ENCODE data around the gene CYP4A11. TPM values are rescaled to one million over a fixed set of nuclear protein-coding genes. Genes with fewer than 3 reads are reported as not detected.
"Not testable (repeated sequence)": the region's sequence is repeated elsewhere in the genome, so short reads cannot be mapped to it uniquely, and the experiment has no call there.

CYP4A11 gene
- polyA plus RNA-seq, 3 donors, result not detected

DNA sequence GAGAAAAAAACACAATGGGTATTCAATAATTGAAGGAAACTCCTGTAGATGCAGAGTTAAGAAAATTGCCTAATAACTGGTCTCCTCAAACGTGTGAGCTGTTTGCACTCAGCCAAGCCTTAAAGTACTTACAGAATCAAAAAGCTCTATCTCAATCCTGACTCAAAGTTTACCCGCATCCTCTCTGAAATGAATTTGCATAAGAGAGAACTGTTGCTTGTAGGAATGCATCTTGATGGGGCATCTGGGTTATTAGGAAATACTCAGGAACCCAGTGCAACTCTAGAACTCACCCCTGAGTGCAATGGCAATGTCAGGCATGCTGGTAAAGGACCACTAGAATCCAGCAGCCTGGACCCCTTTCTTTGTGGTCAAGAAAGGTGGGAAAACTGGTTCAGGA, 12.6 kb upstream of the CYP4A11 start:
- H3K36me3 ChIP-seq (replicated peaks in 1 of 2; ENCODE audit: control insufficient read depth in 1 of 2, insufficient read depth in 2 of 2, low read length in 2 of 2); H3K4me1 ChIP-seq (ENCODE audit: control insufficient read depth in 1 of 2, insufficient read depth in 2 of 2, low read length in 2 of 2); H3K9me3 ChIP-seq (replicated peaks in 1 of 2; ENCODE audit: control insufficient read depth in 1 of 2, insufficient read depth in 1 of 2, low read length in 2 of 2); H3K4me3 ChIP-seq (replicated peaks in 1 of 3; ENCODE audit: low read depth in 2 of 3, low read length in 3 of 3); H3K27me3 ChIP-seq (ENCODE audit: control insufficient read depth in 2 of 2, insufficient read depth in 2 of 2, low read length in 2 of 2); H3K4me2 ChIP-seq (replicated peaks; ENCODE audit: extremely low read depth, low read length, poor library complexity, severe bottlenecking); H3K4me1 Mint-ChIP-seq; H3K4me3 Mint-ChIP-seq; DNase-seq; intact Hi-C loops (cut with micrococcal nuclease); H3K9ac ChIP-seq (ENCODE audit: insufficient read depth, low read length, poor library complexity, severe bottlenecking); H3K79me2 ChIP-seq (ENCODE audit: insufficient read depth, low read length); H2AFZ ChIP-seq (ENCODE audit: insufficient read depth, low read depth, low read length, poor library complexity, severe bottlenecking); H4K20me1 ChIP-seq (ENCODE audit: insufficient read depth, low read length); H3K36me3 Mint-ChIP-seq; H3K27ac ChIP-seq (ENCODE audit: low read depth in 1 of 2, low read length in 2 of 2); H3K9me3 Mint-ChIP-seq; H3K27me3 Mint-ChIP-seq (ENCODE audit: low read depth in 3 of 3); H3K27ac Mint-ChIP-seq: not testable (repeated sequence)
- WGBS (ENCODE audit: insufficient coverage), result no CpG with 5 or more reads among the region's 2 CpGs

DNA sequence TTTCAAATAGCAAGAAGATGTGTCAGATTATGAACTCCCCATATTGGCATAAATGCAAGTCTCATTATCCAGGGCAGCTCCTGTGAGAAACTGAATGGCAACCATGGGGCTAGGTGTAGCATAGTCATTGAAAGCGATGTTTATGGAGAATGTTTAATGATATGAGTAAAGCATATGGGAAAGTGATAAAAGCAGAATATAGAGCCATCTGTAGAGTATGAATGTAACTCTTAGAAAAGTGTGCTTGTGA, 8.1 kb upstream of the CYP4A11 start:
- H3K4me3 Mint-ChIP-seq; H2AFZ ChIP-seq (ENCODE audit: insufficient read depth, low read depth, low read length, poor library complexity, severe bottlenecking); H3K9me3 Mint-ChIP-seq; H3K27ac ChIP-seq (ENCODE audit: low read depth in 1 of 2, low read length in 2 of 2); DNase-seq; H3K36me3 Mint-ChIP-seq; H3K27me3 Mint-ChIP-seq (ENCODE audit: low read depth in 3 of 3); H3K4me3 ChIP-seq (replicated peaks in 1 of 3; ENCODE audit: low read depth in 2 of 3, low read length in 3 of 3); H3K4me1 ChIP-seq (ENCODE audit: control insufficient read depth in 1 of 2, insufficient read depth in 2 of 2, low read length in 2 of 2); H4K20me1 ChIP-seq (ENCODE audit: insufficient read depth, low read length); H3K27me3 ChIP-seq (ENCODE audit: control insufficient read depth in 2 of 2, insufficient read depth in 2 of 2, low read length in 2 of 2); H3K9ac ChIP-seq (ENCODE audit: insufficient read depth, low read length, poor library complexity, severe bottlenecking); H3K4me1 Mint-ChIP-seq; H3K9me3 ChIP-seq (replicated peaks in 1 of 2; ENCODE audit: control insufficient read depth in 1 of 2, insufficient read depth in 1 of 2, low read length in 2 of 2); H3K4me2 ChIP-seq (replicated peaks; ENCODE audit: extremely low read depth, low read length, poor library complexity, severe bottlenecking); H3K79me2 ChIP-seq (ENCODE audit: insufficient read depth, low read length); H3K27ac Mint-ChIP-seq; intact Hi-C loops (cut with micrococcal nuclease); H3K36me3 ChIP-seq (replicated peaks in 1 of 2; ENCODE audit: control insufficient read depth in 1 of 2, insufficient read depth in 2 of 2, low read length in 2 of 2): not testable (repeated sequence)
- WGBS (ENCODE audit: insufficient coverage), result no CpG with 5 or more reads among the region's 1 CpG

GRCh38 chr1:46948629-46949416, 7.5 kb upstream of the CYP4A11 start:
- Mint-ChIP-seq H3K27me3 (ENCODE audit: low read depth in 3 of 3) (peaks cover 0 to 3% (median 2%) of the 10 kb centered on the region in 3 donors), H3K36me3 (no peaks in the 10 kb centered on the region), H3K27ac (no peak overlapping the region), H3K9me3 (peaks cover 0 to 2% (median 0%) of the 10 kb centered on the region in 7 donors), H3K4me3 (peak overlapping the region in 1 of 2 donors; percentile 9), H3K4me1 (no peaks in the 10 kb centered on the region)
- Histone ChIP-seq H3K9me3 (replicated peaks in 1 of 2; ENCODE audit: control insufficient read depth in 1 of 2, insufficient read depth in 1 of 2, low read length in 2 of 2) (no peaks in the 10 kb centered on the region), H3K9ac (ENCODE audit: insufficient read depth, low read length, poor library complexity, severe bottlenecking) (no peak overlapping the region), H3K27me3 (ENCODE audit: control insufficient read depth in 2 of 2, insufficient read depth in 2 of 2, low read length in 2 of 2) (no peaks in the 10 kb centered on the region), H3K79me2 (ENCODE audit: insufficient read depth, low read length) (no peaks in the 10 kb centered on the region), H3K4me2 (replicated peaks; ENCODE audit: extremely low read depth, low read length, poor library complexity, severe bottlenecking) (no peak overlapping the region), H3K4me3 (replicated peaks in 1 of 3; ENCODE audit: low read depth in 2 of 3, low read length in 3 of 3) (no peak overlapping the region), H2AFZ (ENCODE audit: insufficient read depth, low read depth, low read length, poor library complexity, severe bottlenecking) (no peak overlapping the region), H4K20me1 (ENCODE audit: insufficient read depth, low read length) (no peaks in the 10 kb centered on the region), H3K27ac (ENCODE audit: low read depth in 1 of 2, low read length in 2 of 2) (no peak overlapping the region), H3K4me1 (ENCODE audit: control insufficient read depth in 1 of 2, insufficient read depth in 2 of 2, low read length in 2 of 2) (no peaks in the 10 kb centered on the region), H3K36me3 (replicated peaks in 1 of 2; ENCODE audit: control insufficient read depth in 1 of 2, insufficient read depth in 2 of 2, low read length in 2 of 2) (no peaks in the 10 kb centered on the region)
- intact Hi-C loops (cut with micrococcal nuclease), result no loop called here
- TF ChIP-seq, protein P1, sequence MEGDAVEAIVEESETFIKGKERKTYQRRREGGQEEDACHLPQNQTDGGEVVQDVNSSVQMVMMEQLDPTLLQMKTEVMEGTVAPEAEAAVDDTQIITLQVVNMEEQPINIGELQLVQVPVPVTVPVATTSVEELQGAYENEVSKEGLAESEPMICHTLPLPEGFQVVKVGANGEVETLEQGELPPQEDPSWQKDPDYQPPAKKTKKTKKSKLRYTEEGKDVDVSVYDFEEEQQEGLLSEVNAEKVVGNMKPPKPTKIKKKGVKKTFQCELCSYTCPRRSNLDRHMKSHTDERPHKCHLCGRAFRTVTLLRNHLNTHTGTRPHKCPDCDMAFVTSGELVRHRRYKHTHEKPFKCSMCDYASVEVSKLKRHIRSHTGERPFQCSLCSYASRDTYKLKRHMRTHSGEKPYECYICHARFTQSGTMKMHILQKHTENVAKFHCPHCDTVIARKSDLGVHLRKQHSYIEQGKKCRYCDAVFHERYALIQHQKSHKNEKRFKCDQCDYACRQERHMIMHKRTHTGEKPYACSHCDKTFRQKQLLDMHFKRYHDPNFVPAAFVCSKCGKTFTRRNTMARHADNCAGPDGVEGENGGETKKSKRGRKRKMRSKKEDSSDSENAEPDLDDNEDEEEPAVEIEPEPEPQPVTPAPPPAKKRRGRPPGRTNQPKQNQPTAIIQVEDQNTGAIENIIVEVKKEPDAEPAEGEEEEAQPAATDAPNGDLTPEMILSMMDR (IDR thresholded peaks at IDR 0.05), result no peak
- no peak for DNase-seq
- 84% methylated on average over 2 of the region's 5 CpGs for WGBS (ENCODE audit: insufficient coverage)

GRCh38 chr1:46947706-46948105, 6.4 kb upstream of the CYP4A11 start:
- intact Hi-C loops (cut with micrococcal nuclease), result not testable (repeated sequence)

More at GRCh38 chr1:46947706-46948105, 6.4 kb upstream of the CYP4A11 start:
- not testable (repeated sequence) for DNase-seq; H3K36me3 ChIP-seq (replicated peaks in 1 of 2; ENCODE audit: control insufficient read depth in 1 of 2, insufficient read depth in 2 of 2, low read length in 2 of 2); H3K4me3 Mint-ChIP-seq; H3K27me3 Mint-ChIP-seq (ENCODE audit: low read depth in 3 of 3); H3K27ac Mint-ChIP-seq; H3K9ac ChIP-seq (ENCODE audit: insufficient read depth, low read length, poor library complexity, severe bottlenecking); H3K36me3 Mint-ChIP-seq; H3K27ac ChIP-seq (ENCODE audit: low read depth in 1 of 2, low read length in 2 of 2); H3K4me1 Mint-ChIP-seq; H3K4me3 ChIP-seq (replicated peaks in 1 of 3; ENCODE audit: low read depth in 2 of 3, low read length in 3 of 3); H3K9me3 ChIP-seq (replicated peaks in 1 of 2; ENCODE audit: control insufficient read depth in 1 of 2, insufficient read depth in 1 of 2, low read length in 2 of 2); H3K9me3 Mint-ChIP-seq; H3K4me2 ChIP-seq (replicated peaks; ENCODE audit: extremely low read depth, low read length, poor library complexity, severe bottlenecking); H4K20me1 ChIP-seq (ENCODE audit: insufficient read depth, low read length); H2AFZ ChIP-seq (ENCODE audit: insufficient read depth, low read depth, low read length, poor library complexity, severe bottlenecking); H3K79me2 ChIP-seq (ENCODE audit: insufficient read depth, low read length); H3K27me3 ChIP-seq (ENCODE audit: control insufficient read depth in 2 of 2, insufficient read depth in 2 of 2, low read length in 2 of 2); H3K4me1 ChIP-seq (ENCODE audit: control insufficient read depth in 1 of 2, insufficient read depth in 2 of 2, low read length in 2 of 2)
- no CpG with 5 or more reads among the region's 2 CpGs for WGBS (ENCODE audit: insufficient coverage)
